ENCODE results near the gene SFT2D2.

SFT2D2 gene

DNA sequence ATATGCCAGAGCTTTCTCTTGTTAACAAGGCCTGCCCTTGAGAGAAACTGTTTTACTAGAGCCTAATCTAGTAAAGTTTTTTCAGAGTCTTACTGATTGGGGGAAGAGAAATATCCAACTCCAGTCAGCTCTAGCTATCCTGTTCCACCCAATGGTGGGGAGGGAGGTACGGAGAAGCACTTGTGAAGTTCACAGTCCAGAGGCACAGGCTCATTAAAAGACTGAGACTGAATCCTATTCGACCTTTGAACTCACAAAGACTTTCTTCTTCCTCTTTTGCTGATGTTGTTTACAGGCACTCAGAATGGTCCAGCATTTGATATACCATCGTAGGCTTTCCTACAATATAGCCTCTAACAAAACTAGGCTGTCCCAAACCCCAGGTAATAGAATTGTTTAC, 15.5 kb upstream of the SFT2D2 start:
- DNase-seq = no peak
- no peak for TF ChIP-seq GATA1 (IDR thresholded peaks at IDR 0.05; ENCODE audit: low read depth, low read length)
- no peak for TF ChIP-seq POLR2A (IDR thresholded peaks at IDR 0.05; ENCODE audit: low read length)

DNA sequence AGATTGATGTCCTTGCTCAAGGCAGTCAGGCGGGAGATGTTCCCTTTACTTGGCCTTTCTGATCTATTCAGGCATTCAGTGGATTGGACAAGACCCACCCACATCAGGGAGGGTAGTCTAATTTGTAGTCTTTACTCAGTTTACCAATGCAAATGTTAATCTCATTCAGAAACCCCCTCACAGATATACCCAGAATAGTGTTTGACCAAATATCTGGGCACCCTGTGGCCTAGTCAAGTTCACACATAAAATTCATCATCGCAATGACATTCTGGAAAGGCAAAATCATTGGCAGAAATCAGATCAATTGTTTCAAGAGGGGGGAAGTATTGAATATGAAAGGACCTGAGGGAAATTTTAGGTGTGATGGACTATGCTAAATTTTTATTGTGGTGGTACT, 12.5 kb upstream of the SFT2D2 start:
- TF ChIP-seq GATA1 (IDR thresholded peaks at IDR 0.05; ENCODE audit: low read depth, low read length) (no peak), POLR2A (IDR thresholded peaks at IDR 0.05; ENCODE audit: low read length) (no peak)
- no peak for DNase-seq

DNA sequence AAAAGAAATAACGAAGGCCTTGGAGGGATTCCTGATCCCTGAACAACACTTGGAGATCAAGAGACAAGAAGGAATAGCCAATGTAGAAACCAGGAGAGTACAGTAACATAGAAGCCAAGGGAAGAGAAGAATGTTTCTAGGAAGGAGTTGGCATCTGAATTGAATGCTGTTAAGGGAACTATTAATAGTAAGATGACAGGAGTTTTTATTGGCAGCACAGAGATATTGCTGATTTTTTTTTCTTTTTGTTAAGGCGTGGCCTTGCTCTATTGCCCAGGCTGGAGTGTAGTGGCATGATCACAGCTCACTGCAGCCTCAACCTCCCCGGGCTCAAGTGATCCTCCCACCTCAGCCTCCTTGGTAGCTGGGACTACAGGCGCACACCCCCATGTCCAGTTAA, 9.6 kb upstream of the SFT2D2 start:
- DNase-seq = no peak
- no peak for TF ChIP-seq POLR2A (IDR thresholded peaks at IDR 0.05; ENCODE audit: low read length)
- no peak for TF ChIP-seq GATA1 (IDR thresholded peaks at IDR 0.05; ENCODE audit: low read depth, low read length)

DNA sequence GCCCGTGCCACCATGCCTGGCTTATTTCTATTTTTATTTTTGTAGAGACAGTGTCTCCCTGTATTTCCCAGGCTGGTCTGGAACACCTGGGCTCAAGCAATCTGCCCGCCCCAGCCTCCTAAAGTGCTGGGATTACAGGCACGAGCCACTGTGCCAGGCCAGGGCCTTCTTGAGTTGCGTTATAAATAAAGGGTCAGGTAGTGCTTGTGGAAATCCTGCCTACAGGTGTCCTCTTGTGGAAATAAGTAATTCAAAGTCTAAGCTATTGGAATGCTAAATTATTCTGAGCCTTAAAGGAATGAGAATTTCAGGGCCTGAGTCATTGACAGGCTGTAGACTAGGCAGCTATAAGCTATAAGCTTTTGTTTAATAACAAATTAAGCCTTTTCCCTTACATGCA, 8.1 kb upstream of the SFT2D2 start:
- DNase-seq = no peak
- no peak for TF ChIP-seq POLR2A (IDR thresholded peaks at IDR 0.05; ENCODE audit: low read length)
- no peak for TF ChIP-seq GATA1 (IDR thresholded peaks at IDR 0.05; ENCODE audit: low read depth, low read length)

DNA sequence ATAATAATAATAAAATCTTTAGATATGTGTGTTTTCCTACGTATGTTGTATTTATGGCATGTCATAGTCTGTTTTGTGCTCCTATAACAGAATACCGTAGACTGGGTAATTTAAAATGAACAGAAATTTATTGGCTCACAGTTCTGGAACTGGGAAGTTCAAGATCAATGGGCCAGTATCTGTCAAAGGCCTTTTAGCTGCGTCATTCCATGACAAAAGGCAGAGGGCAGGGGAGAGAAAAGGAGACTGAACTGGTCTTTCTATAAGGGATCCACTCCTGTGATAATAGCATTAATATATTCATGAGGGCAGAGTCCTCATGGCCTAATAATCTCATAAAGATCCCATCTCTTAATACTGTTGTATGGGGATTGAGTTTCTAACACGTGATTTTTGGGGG, 7.1 kb upstream of the SFT2D2 start:
- DNase-seq = no peak
- TF ChIP-seq GATA1 (IDR thresholded peaks at IDR 0.05; ENCODE audit: low read depth, low read length) (no peak), POLR2A (IDR thresholded peaks at IDR 0.05; ENCODE audit: low read length) (no peak)

DNA sequence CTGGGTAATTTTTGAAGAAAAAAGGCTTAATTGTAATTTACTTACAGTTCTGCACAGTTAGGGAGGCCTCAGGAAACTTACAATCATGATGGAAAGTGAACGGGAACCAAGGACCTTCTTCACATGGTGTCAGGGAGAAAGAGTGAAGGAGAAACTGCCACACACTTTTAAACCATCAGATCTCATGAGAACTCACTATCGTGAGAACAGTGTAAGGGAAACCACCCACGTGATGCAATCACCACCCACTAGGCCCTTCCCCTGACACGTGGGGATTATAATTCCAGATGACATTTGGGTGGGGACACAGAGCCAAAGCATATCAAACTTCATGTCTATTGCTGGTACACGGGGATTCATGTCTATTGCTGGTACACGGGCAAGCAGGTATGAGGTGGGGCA, 5.3 kb upstream of the SFT2D2 start:
- TF ChIP-seq GATA1 (IDR thresholded peaks at IDR 0.05; ENCODE audit: low read depth, low read length) (no peak), POLR2A (IDR thresholded peaks at IDR 0.05; ENCODE audit: low read length) (no peak)
- DNase-seq = peak; percentile 47 to 54

DNA sequence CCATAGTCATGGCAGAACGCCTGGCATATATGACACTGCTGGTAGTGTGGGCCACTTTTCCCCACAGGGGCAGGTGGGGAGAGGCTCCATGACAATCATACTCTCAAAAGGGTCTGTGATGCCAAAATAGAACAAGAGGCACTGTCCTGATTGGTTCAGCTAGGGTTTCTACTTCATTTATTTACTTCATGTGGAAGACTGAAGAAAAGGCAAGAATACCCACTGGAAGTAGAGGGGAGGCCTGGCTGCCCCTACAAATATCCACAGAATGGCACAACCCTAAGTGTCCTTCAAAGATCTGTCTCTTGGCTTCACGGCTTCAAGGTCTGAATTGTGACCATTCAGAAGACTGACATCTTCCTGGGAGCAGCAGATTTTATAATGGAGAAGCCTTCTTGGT, 4.5 kb upstream of the SFT2D2 start:
- TF ChIP-seq POLR2A (IDR thresholded peaks at IDR 0.05; ENCODE audit: low read length) = no peak
- TF ChIP-seq GATA1 (IDR thresholded peaks at IDR 0.05; ENCODE audit: low read depth, low read length) = no peak
- DNase-seq = no peak

DNA sequence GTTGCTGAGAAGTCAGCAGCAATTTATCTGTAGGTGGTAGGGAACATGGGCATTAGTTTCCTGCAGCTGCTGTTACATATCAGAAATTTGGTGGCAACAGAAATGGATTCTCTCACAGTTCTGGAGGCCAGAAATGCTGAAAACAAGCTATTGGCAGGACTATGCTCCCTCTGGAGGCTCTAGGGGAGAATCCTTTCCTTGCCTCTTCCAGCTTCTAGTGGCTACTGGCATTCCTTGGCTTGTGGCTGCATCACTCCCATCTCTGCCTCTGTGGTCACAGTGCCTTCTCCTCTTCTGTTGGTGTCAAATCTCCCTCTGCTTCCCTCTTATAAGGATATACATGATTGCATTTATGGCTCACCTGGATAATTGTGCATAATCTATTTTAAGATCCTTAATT, 2.5 kb upstream of the SFT2D2 start:
- DNase-seq = no peak
- TF ChIP-seq POLR2A (IDR thresholded peaks at IDR 0.05; ENCODE audit: low read length) (no peak), GATA1 (IDR thresholded peaks at IDR 0.05; ENCODE audit: low read depth, low read length) (no peak)

DNA sequence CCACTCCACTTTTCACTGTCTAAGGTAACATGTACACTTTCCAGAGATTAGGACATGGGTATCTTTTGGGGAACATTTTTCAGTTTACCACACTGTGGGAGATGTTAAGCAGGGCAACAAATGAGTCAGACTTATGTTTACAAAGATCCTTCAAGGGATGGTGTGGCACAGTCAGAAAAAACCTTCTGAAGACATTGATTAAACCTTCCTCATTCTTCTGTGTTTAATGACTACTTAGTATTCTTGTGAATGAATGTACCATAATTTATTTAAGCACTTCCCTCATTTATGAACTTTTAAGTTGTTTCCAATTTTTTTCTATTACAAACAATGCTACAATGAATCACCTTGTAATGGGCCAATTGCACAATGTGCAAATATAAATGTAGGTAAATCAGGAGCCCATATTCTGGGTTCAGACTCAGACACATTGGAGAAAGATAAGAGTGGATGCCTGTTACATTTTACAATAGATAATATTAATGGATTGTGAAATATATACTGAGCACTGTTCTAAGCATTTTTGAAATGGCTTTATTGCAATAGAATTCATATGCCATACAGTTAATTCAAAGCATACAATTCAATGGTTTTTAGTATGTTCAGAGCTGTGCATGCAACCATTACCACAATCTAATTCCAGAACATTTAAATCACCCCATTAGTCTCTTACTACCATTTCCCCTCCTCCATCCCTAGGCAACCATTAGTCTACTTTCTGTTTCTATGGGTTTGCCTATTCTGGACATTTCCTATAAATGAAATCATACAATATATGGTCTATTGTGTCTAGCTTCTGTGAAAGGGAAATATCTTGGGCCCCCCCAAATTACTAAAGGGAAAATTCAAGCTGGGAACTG, 1.9 kb upstream of the SFT2D2 start:
- TF ChIP-seq POLR2A (IDR thresholded peaks at IDR 0.05; ENCODE audit: low read length) = no peak
- TF ChIP-seq GATA1 (IDR thresholded peaks at IDR 0.05; ENCODE audit: low read depth, low read length) = no peak
- peak in 1 of 2 experiments; percentile 14 for DNase-seq

DNA sequence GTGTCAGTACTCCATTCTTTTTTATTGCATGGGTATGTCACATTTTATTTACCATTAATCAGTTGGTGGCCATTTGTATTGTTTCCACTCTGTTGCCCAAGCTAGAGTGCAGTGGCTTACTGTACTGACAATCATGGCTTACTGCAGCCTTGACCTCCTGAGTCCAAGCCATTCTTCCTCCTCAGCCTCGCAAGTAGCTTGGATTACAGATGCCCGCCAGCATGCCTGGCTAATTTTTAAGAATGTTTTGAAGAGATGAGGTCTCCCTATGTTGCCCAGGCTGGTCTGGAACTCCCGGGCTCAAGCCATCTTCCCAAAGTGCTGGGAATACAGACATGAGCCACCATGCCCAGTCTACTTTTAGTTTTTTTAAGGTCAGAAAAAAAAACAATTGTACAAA, 813 bp upstream of the SFT2D2 start:
- no peak for TF ChIP-seq POLR2A (IDR thresholded peaks at IDR 0.05; ENCODE audit: low read length)
- TF ChIP-seq GATA1 (IDR thresholded peaks at IDR 0.05; ENCODE audit: low read depth, low read length) = no peak
- DNase-seq = no peak

DNA sequence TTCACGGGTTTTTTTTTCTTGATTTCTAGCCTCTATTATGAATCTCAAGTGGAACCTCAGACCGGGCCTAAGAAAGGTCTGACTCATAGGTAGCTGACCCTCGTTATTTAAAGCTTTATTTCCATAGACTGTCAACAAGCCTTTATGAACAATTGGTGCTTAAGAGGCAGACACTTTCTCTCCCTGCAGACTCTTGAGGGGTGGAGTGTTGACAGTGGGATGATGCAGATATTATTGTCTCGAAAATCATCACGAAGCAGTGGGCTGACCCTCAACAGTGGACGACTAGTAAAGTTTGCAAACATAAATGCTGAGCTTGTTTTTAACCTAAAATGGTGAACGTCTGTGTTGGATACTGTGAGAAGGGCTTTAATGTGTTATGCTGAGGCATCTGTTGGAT, 1.8 kb downstream of the SFT2D2 start:
- TF ChIP-seq GATA1 (IDR thresholded peaks at IDR 0.05; ENCODE audit: low read depth, low read length) (no peak), POLR2A (IDR thresholded peaks at IDR 0.05; ENCODE audit: low read length) (no peak)
- DNase-seq = no peak

DNA sequence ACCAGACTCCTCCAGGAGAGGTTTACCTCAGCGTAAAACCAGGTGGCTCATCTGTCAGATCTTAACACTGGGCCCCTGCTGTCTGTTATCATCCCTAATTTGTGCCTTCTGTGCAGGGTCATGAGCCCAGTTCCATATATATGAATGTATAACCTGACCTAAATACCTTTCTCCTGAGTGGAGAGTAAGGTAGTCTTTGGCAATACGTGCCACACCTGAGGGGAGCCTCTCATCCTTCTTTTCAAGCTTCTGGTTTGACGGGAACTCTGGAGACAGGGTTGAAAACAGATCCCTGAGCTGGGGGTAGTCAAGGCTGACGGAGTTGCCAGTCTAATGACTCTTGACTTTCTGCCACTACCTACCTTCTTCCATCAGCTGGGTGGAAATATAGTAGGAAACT, 4.1 kb downstream of the SFT2D2 start:
- no peak for DNase-seq
- TF ChIP-seq GATA1 (IDR thresholded peaks at IDR 0.05; ENCODE audit: low read depth, low read length) (no peak), POLR2A (IDR thresholded peaks at IDR 0.05; ENCODE audit: low read length) (no peak)

DNA sequence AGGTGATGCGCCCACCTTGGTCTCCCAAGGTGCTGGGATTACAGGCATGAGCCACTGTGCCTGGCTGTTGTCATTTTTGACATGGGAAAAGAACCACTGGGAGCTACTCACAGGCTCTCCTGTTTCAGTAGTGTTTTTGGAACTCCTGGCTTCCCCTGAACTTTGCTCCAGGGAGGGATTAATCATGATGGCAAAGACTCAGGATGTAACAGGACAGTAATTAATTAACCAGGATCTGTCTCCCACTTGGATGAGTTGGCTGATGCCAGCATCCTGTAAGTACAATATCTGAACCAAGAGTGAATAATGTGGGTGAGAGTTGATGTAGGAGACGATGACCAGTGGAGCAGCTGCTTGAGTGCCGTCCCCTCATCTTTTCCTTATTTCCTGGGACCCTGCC, 4.9 kb downstream of the SFT2D2 start:
- no peak for DNase-seq
- TF ChIP-seq GATA1 (IDR thresholded peaks at IDR 0.05; ENCODE audit: low read depth, low read length) (no peak), POLR2A (IDR thresholded peaks at IDR 0.05; ENCODE audit: low read length) (no peak)

DNA sequence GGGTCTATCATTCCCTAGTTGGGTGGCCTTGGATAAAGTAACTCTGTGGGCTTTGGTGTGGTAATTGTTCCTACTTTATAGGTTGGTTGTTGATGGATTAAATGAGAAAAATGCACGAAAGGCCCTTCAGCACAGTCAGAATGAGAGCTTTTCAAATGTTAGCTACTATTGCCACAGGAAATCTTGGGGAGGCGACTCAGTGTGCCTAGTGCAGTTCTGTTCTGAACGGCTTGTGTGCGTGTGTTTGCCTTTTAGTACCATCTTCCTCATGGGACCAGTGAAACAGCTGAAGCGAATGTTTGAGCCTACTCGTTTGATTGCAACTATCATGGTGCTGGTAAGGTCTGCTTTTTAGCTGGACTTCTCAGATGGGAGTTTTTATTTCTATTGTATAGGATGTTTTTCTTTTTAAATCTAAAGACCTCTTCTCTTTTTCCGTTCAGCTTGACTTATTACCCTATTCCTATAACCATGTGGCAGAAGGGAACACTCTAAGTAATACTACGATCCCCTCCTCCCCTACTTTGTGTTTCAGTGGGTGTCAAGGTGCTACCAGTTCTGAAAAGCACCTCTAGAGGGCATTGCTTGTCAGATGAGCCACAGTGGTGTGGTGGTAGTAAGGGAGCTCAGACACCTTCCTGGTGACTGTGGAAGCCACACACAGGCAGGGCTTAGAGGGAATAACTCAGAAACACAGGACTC, 9.2 kb downstream of the SFT2D2 start:
- DNase-seq = peak; percentile 53 to 59

DNA sequence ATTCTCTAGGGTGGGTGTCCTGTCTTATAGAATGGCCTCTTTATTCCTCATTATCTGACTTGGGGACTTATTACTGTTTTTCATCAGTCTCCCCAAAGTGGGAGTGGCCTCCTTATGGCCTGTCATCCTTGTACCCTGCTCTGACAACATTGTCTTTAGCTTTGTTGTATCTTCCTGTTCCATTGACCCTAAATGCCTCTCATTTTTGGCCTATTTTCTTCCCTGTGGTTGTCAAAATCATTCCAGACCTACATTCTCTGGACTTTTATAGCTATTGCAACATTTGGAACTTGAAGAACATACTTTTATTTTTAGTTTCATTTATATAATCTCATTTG, 9.7 kb downstream of the SFT2D2 start:
- no peak for TF ChIP-seq GATA1 (IDR thresholded peaks at IDR 0.05; ENCODE audit: low read depth, low read length)
- no peak for TF ChIP-seq POLR2A (IDR thresholded peaks at IDR 0.05; ENCODE audit: low read length)
- no peak for DNase-seq

More for the DNA sequence above, 9.2 kb downstream of the SFT2D2 start:
- no peak for TF ChIP-seq POLR2A (IDR thresholded peaks at IDR 0.05; ENCODE audit: low read length)

Data from erythroblast (primary cell).